ENCODE results near the gene KRTAP5-6.

- TF ChIP-seq CTCF (IDR thresholded peaks at IDR 0.05) (no peak), POLR2A (IDR thresholded peaks at IDR 0.05) (no peak)
Measured at GRCh38 chr11:1651411-1651980, 45.5 kb upstream of the KRTAP5-6 start.

All from uterus (tissue), 2 donors.